ENCODE results near the gene TTC28.

Gene TTC28

GRCh38 chr22:28142361-28142961 is 537.2 kb downstream of the TTC28 start:
- DNase-seq (ENCODE audit: low read depth, low spot score): no peak

GRCh38 chr22:28141614-28142013 is 538.0 kb downstream of the TTC28 start:
- no peak for DNase-seq (ENCODE audit: low read depth, low spot score)

- no peak for DNase-seq (ENCODE audit: low read depth, low spot score)
Measured at GRCh38 chr22:28139961-28140360, 539.7 kb downstream of the TTC28 start.

GRCh38 chr22:28139516-28139915 is 540.1 kb downstream of the TTC28 start:
- DNase-seq (ENCODE audit: low read depth, low spot score): no peak

- DNase-seq (ENCODE audit: low read depth, low spot score): no peak
Measured at GRCh38 chr22:28137036-28137435, 542.6 kb downstream of the TTC28 start.

- DNase-seq (ENCODE audit: low read depth, low spot score): no peak
Measured at GRCh38 chr22:28132466-28132865, 547.2 kb downstream of the TTC28 start.

GRCh38 chr22:28129319-28129962 is 550.2 kb downstream of the TTC28 start:
- no peak for DNase-seq (ENCODE audit: low read depth, low spot score)

- DNase-seq (ENCODE audit: low read depth, low spot score): no peak
Measured at GRCh38 chr22:28128827-28129226, 550.8 kb downstream of the TTC28 start.

- no peak for DNase-seq (ENCODE audit: low read depth, low spot score)
Measured at GRCh38 chr22:28125799-28126198, 553.8 kb downstream of the TTC28 start.

- no peak for DNase-seq (ENCODE audit: low read depth, low spot score)
Measured at GRCh38 chr22:28123989-28124766, 555.5 kb downstream of the TTC28 start.

GRCh38 chr22:28120691-28121592 is 558.7 kb downstream of the TTC28 start:
- DNase-seq (ENCODE audit: low read depth, low spot score): no peak

- DNase-seq (ENCODE audit: low read depth, low spot score): no peak
Measured at GRCh38 chr22:28118957-28119631, 560.5 kb downstream of the TTC28 start.

- DNase-seq (ENCODE audit: low read depth, low spot score): no peak
Measured at GRCh38 chr22:28116219-28116673, 563.4 kb downstream of the TTC28 start.

GRCh38 chr22:28115426-28115825 is 564.2 kb downstream of the TTC28 start:
- DNase-seq (ENCODE audit: low read depth, low spot score): no peak

GRCh38 chr22:28112548-28113043 is 567.0 kb downstream of the TTC28 start:
- DNase-seq (ENCODE audit: low read depth, low spot score): no peak

GRCh38 chr22:28112190-28112544 is 567.5 kb downstream of the TTC28 start:
- no peak for DNase-seq (ENCODE audit: low read depth, low spot score)

GRCh38 chr22:28111501-28112189 is 568.0 kb downstream of the TTC28 start:
- no peak for DNase-seq (ENCODE audit: low read depth, low spot score)

GRCh38 chr22:28108851-28109250 is 570.8 kb downstream of the TTC28 start:
- no peak for DNase-seq (ENCODE audit: low read depth, low spot score)

GRCh38 chr22:28106617-28107016 is 573.0 kb downstream of the TTC28 start:
- no peak for DNase-seq (ENCODE audit: low read depth, low spot score)

- no peak for DNase-seq (ENCODE audit: low read depth, low spot score)
Measured at GRCh38 chr22:28105988-28106387, 573.7 kb downstream of the TTC28 start.
